GM15510 (cell line): Measurements from ENCODE around the gene TBC1D21.

Experiments used
- POLR2A ChIP-seq: IDR thresholded peaks from 3 replicates; pipeline ENCODE4 v1.6.1; 2011; ENCODE audit warnings: borderline replicate concordance; ENCODE audit not compliant: insufficient read length; ENCODE audit errors: extremely low read depth

Gene TBC1D21

DNA sequence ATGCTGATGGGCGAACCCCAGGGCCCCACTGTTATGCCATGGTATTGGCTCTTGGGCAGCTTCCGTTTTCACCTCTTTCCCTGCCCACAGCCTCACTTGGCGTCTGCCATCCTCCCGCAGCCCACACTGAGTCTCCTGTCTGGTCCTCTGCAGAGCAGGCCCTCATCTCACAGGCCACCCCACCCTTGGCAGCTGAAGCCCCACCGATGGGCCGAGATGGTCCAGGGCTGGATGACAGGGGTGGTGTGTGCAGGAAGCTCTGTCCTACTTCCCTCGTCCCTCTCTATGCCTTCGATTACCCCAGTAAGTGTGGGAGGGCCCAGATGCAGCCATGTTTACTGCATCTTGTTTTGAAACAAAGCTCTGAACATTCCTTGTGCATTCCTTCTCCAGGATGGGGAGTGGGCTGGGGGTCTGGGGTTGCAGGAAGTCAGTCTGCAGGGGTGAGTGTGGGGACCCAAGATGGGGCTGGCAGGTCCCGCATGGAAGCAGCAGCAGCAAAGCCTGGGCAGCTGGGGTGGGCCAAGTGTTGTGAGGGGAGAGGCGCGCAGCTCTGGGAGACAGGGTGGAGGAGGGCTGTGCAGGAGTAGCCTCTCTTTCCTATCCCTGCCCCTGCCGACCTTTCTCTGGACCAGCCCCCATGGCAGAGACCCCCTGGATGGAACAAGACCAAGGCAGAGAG, 20.9 kb downstream of the TBC1D21 start:
- TF ChIP-seq POLR2A = no peak

DNA sequence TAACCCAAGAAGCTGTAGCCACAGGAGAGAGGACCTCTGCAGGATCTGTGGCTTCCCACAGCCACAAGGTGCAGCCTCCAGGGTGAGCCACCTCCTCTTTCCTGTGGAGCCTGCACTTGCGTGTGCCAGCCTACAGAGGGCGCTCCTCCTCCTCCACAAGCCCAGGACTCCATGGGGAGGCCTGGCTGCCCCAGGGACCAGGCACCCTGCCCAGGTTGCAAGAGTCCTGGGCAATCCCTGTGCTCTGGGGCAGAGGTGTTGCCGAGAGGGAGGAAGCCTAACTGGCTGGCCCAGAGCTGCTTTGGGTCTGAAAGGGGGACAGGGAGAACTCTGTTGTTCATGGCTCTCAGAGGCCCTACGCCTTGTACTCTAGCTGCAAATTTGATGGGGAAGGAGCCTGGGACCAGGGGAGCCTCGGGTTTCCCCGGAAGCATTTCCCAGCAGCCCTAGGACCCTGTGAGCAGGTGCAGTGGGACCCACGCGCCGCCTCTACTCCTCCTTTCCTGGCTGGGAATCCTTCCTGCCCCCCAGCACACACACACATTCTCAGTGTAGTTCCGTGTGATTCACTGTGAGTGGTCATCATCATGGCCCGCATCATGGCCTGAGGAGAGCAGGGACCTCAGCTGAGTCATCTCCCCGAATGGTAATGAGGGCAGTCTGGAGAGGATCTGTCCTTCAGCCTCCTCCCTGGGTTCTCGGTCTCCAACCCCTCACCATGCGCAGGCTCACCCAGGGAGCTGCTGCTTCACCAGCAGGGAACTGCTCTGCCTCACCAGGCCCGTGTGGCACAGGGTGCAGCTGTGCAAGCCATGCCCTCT, 24.3 kb downstream of the TBC1D21 start:
- no peak for TF ChIP-seq POLR2A

DNA sequence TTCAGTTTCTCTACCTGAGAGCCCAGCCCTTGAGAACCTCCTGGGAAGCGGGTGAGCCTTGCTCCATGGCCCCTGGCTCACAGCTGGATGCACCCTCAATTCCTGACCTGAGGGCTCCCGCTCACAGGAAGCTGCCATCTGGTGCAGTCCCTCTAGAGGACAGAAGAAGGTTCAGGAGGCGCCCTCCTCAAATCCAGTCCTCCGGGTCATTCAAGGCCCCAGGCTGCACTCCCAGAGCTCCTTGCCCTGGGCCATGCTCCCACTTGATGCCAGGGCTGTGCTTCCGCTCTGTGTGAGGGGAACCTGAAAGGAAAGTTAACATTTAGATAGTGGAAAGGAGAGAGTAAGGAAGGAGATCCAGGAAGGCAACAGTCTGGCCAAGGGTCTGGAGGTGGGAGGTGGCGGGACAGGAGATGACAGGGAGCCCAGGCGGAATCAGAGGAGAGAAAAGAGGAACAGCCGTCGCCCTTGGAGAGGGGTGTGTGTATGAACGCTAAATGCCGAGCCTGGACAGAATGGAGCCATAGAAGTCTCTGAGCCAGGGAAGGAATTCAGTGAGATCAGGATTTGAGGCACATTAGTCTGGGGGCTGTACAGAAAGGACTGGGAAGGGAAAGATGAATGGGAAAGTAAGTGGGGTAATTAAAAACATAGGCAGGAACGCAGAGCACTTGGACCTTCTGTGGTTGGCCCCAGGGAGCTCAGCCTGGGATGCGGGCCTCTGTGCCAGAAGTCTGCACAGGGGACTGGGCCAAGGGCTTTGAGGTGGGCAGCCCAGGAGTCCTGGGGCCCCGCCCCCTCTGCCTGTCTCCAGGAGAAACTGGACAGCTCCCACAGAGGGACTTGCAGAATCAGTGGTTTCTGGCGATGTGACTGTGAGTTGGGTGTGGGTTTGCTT, 26.1 kb downstream of the TBC1D21 start:
- no peak for TF ChIP-seq POLR2A

DNA sequence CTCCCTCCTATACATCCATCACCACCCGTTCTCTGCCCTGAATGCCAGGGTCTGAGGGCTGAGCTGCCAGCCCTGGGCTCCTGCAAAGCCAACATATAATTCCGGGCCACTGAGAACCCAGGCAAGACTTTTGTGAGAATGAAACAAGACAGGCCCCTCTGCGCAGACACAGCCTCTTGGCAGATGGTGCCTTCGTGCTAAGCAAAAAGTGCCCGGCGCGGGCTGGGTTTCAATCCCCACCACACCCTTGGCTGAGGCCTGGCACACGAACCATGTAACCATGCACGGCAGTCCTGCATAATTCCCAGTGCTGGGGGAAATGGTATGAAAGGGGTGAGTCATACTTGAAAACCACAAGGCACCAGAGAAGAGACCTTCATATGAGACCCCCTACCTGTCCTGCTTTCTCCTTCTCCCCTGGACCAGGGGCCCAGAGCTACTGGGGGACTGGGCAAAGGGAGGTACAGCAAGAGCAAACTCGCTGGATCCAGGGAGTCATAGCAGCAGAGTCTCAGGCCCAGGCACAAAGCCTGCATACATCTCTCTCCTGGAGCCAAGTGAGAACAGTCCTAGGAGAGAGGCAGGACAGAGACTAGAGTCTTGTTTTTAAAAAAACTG, 26.8 kb downstream of the TBC1D21 start:
- TF ChIP-seq POLR2A = no peak

DNA sequence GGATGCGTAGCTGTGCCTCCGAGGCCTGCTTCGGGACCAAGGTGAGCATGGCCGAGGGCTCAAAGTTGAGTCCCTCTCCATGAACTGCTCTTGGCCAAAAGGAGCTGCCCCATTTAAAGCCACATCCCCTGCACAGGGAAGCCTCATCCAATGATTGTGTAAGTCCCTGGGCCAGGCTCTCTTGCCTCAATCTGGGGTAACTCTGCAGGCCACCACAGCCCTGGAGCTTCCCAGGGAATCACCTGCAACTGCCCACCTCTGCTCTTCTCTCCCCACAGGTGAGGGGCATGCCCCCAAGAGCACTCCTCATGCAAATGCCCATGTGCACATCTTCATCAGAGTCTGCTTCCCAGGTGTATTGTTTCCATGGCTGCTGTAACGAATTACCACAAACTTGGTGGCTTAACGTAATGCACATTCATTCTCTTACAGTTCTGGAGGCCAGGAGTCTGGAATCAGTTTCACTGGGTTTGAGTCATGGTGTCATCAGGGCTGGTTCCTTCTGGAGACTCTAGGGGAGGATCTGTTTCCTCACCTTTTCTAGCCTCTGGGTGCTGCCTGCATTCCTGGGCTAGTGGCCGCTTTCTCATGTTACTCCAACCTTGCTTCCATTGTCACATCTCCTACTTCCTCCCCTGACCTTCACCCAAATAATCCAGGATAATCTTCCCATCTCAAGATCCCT, 27.9 kb downstream of the TBC1D21 start:
- TF ChIP-seq POLR2A = no peak

DNA sequence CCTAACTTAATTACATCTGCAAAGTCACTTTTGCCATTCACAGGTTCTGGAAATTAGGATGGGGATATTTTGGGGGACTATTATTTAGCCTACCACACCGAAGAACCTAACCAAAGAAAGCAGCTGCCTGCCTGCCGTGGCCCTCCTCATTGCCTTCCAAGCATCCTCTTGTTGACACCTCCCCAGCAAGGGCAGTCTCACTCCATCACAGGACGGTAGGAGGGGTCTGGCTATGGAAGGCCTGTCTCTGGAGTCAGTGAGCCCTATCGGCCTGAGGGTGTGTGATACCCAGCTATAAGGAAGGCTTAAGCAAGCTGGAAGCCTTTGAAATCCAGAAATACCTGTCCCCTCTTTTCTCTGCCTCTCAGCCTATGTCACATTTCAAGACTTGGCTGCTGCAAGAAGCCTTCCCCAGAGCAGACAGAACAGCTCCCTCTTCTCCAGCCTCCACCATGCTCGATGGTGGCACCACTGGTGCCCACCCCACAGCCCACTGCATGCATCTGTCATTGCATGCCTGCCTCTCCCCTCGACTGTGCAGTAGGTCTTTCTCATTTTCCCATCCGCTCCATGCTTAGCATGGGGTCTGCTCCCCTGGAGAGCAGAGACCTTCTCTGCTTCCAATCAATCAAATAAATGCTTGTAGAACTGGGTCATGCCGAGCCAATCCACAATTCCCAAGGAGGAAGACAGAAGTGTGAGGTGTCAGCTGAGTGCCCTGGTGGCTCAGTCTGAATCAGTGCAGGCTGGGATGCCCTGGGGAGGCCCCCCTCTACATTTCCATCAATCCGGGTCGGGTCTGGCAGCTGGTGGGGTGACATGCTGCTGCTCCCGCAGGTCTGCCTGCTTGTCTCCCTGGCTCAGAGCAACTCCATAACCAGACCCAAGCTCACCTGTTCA, 29.0 kb downstream of the TBC1D21 start:
- no peak for TF ChIP-seq POLR2A

DNA sequence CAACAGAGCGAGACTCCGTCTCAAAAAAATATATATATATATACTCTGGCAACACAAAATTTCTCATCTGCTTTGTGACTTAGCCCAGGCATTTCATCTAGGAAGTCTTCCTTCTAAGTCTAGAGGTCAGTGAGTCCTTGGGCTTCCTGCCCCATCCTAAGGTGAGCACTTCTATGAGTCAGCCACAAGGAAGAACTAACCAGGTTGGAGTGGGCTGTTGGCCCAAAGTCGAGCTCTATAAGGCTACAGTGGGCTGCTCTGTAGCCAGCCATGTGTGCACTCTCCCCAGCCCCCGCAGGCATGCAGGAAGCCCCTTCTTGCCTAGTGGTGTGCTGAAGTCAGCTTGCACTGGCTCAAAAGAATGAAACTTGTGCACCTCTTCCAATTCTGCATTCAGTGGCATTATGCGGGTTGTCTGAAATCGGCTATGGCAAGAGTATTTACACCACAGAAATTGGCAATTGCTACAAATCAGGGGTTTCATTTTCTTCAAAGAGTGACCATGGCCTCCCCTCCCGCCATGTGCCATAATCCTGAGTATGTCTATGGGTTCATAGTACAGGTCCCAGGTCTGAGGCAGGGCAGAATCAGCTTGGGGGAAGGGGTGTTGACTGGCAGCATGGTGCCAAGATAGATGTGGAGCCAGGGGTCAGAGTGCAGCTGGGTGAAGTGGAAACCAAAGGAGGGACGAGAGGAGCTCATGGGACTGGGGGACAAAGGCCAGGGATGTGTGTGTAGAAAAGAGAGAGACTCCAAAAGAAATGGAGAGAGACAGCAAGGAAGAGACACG, 30.9 kb downstream of the TBC1D21 start:
- TF ChIP-seq POLR2A = no peak

DNA sequence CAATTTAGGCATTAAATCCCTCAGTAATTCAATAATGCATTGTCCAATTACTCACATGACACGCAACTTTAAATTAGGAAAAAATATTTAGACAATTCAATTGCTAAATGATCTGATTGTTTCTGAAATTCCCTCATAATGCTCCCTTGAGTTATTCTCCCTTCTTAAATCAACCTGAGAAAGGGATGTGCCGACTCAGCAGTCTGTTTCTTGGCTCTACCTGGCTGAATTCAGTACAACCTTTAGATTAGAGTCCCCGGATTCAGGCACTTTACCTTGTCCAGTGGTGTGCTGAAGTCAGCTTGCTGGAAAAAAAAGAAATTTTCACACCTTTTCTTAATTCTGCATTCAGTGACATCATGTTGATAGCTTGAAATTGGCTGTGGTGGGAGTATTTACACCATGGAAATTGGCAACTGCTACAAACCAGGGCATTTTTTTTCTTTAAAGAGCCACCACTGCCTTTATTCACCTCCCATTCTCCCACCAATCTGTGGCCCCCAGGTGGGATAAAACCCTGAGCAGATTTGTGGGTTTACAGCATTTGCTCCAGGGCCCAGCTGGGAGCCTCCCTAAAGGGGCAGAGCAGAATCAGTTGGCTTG, 32.0 kb downstream of the TBC1D21 start:
- TF ChIP-seq POLR2A = no peak

DNA sequence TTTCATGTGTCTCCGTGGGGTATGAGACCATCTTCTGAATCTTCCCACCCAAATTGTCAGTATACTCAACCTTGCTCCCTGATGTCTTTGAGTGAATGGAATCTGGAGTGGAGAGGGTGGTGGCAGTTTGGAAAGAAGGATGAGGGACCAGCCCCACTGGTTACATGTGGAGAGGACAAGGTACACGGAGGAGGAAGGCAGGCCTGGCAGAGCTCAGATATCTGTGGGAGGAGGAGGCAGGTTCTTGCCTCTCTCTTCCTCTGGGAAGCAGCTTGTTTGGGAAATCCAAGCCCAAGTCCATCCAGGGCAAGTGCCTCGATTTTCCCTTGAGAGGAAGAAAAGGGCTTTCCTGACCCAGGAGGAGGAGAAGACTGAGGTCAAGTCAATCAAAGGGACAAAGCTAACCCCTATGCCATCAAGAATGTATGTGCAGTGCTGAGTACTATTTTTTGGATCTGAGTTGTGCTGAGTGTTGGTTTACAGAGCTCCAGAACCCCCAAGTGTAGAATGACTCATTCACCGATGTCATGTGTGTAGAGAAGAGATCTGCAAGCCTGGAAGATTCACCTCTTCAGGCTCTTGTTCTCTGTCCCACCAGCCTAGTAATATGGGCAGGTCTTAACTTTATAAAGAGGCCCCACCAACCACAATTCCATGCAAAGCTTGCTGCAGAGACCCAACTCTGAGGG, 33.1 kb downstream of the TBC1D21 start:
- no peak for TF ChIP-seq POLR2A

DNA sequence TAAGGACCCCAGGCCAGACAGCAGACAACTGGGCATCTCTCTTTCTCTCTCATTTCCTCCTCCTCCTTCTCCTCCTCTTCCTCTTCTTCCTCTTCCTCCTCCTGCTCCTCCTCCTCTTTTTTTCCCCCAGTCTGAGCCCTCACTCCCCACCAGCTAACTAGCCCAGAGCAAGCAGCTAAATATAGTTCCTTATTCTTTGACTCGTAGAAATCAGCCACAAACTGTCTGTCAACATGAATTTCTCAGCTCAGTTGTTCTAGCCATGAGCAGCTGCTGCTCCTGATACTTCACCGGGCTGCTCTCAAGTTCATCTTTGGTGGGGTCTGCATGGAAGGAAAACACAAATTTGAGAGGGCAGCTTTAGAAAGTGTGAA, 33.7 kb downstream of the TBC1D21 start:
- TF ChIP-seq POLR2A = no peak

DNA sequence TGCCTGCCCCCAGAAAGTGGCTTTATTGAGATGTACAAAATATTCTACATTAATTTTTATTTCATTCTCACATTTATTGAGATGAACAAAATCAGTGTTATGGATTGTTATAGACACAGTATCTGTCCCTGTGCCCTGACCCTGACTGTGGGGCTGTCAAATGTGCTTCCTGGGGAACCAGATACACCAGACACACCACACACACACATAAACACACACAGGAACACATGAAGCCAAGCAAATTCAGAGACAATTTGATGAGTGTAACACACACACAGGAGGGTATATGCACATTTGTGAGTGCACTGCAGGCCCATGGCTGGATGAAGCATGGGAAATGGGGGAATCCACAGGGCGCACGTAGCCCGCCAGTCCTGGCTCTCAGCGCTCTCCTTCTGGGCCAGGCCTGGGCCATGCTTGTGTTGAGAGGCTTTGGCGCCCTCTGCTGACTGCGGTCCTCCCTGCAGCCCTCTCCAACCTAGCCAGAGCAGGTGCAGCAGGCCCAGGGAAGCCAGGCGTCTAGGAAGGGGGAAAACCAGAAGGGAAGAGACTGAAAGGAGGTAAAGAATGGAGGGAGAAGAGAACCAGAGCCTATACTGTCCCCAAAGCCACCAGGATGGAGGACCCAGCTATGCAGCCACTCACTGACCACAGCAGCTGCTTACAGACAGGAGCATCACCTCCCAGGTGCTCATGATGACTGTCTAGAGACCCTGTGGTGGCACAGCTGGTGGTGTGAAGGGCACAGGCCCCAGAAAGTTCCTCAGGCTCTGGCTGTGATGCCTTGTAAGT, 34.9 kb downstream of the TBC1D21 start:
- no peak for TF ChIP-seq POLR2A
